ENCODE measurements around the gene ULBP1.
"Not testable (repeated sequence)": the region's sequence is repeated elsewhere in the genome, so short reads cannot be mapped to it uniquely, and the experiment has no call there.

ULBP1 gene

DNA sequence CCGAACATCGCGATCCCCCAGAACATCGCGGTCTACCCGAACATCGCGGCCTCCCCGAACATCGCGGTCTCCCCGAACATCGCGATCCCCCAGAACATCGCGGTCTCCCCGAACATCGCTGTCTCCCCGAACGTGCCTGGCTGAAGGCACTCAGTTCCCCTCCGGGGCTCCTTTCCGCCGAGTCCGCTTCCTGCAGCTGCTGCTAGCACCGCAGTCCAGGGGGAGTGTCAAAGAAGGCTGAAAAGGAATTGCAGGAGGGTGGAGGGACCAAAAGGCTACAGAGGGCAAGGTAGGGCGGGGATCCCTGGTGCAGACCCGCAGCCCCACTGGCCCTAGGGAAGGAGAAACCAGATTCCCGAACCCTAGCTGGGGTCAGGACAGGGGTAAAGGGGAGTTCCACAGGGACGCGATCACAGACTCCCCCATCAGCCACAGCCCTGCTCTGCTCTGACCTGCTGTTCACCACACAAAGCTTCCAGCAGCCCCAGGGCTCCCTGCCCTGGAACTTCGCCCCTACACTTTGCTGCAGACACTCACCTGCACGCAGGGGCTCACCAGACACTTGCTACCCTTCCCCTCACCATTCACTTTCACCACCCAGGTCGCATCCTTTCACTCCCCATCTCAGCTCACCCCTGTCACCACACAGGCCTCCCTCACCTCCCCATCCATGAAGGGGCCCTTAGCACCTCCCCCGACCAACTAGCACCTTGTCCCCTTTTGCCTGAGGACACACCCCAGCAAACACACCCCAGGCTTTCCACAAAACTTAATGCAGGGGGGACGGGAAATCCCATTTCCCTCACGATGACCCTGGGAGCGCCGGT lies 1.7 kb downstream of the ULBP1 start:
- Mint-ChIP-seq H3K27me3 (peaks cover 99% of the 10 kb centered on the region), H3K4me1 (peaks cover 30% of the 10 kb centered on the region), H3K9me3 (no peaks in the 10 kb centered on the region), H3K36me3 (no peaks in the 10 kb centered on the region), H3K27ac (no peak overlapping the region), H3K4me3 (peak overlapping the region; percentile 72)
- DNase-seq = peak; percentile 41
- CTCF ChIA-PET = no interaction called here

- H3K36me3 Mint-ChIP-seq, H3K4me3 Mint-ChIP-seq, DNase-seq, H3K9me3 Mint-ChIP-seq, CTCF ChIA-PET, H3K27ac Mint-ChIP-seq: not testable (repeated sequence)
- H3K4me1 Mint-ChIP-seq = peaks cover 30% of the 10 kb centered on the region
- peaks cover 99% of the 10 kb centered on the region for H3K27me3 Mint-ChIP-seq
These were observed 2.6 kb downstream of the ULBP1 start for GRCh38 chr6:149966319-149966718.

DNA sequence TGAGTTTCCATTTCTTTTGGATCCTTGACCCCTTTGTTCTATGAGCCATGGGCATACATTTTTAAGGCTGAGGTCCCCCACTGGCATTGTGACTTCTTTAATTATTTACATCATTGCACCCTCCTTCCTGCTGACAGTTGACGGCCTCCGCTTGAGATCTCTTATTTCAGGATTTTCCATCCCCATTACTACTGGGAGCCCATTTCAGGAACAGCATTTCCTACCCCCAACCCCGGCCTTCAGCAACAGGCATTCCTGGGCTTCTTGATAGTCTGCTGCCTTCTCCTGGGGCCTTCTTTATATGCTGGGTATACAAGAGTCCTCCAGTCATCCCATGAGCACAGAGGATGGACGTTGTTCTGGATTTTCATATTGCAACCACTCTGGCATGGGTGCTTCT lies 3.8 kb downstream of the ULBP1 start:
- DNase-seq = no peak
- H3K4me1 Mint-ChIP-seq = peaks cover 30% of the 10 kb centered on the region
- H3K4me3 Mint-ChIP-seq = no peak overlapping the region
- no peaks in the 10 kb centered on the region for H3K9me3 Mint-ChIP-seq
- peaks cover 96% of the 10 kb centered on the region for H3K27me3 Mint-ChIP-seq
- no peak overlapping the region for H3K27ac Mint-ChIP-seq
- H3K36me3 Mint-ChIP-seq = no peaks in the 10 kb centered on the region
- CTCF ChIA-PET = no interaction called here

DNA sequence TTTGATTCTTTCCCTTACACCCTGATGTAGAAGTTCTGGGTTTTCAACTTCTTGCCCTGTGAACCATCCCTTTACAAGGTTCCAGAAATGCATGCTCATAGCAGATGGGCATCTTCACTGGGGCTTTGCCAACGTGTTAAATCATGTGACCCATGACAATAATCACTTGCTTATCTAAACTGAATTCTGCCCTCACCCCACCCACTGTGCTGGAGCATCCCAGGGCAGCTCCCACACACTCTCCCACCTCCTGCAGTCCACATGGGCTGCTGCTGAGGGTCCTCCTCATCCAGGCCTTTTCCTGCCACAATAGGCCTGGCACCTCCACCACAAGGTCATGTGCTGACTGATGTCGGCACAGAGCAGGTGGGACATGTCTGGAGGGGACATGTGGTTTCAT lies 4.3 kb downstream of the ULBP1 start:
- DNase-seq, H3K27ac Mint-ChIP-seq, H3K9me3 Mint-ChIP-seq, CTCF ChIA-PET, H3K4me3 Mint-ChIP-seq, H3K36me3 Mint-ChIP-seq: not testable (repeated sequence)
- H3K4me1 Mint-ChIP-seq = peaks cover 28% of the 10 kb centered on the region
- H3K27me3 Mint-ChIP-seq = peaks cover 92% of the 10 kb centered on the region

DNA sequence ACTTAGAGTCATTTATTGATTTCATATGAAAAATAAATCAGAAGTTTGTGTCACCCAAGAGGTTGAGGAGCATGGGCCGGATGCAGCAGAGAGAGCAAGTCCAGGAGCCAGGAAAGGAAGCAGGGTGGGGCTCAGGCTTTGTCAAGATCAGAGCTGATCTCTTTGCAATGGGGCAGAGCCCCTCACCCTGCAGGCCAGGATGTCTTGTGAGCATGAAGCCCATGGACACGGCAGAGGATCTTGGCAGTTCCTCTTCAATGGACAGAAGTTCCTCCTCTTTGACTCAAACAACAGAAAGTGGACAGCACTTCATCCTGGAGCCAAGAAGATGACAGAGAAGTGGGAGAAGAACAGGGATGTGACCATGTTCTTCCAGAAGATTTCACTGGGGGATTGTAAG lies 5.2 kb downstream of the ULBP1 start:
- H3K4me1 Mint-ChIP-seq = peaks cover 19% of the 10 kb centered on the region
- CTCF ChIA-PET, DNase-seq, H3K36me3 Mint-ChIP-seq, H3K27ac Mint-ChIP-seq, H3K9me3 Mint-ChIP-seq, H3K4me3 Mint-ChIP-seq: not testable (repeated sequence)
- H3K27me3 Mint-ChIP-seq = peaks cover 87% of the 10 kb centered on the region

- no peaks in the 10 kb centered on the region for H3K9me3 Mint-ChIP-seq
- H3K4me3 Mint-ChIP-seq = no peak overlapping the region
- CTCF ChIA-PET = no interaction called here
- peaks cover 87% of the 10 kb centered on the region for H3K27me3 Mint-ChIP-seq
- no peaks in the 10 kb centered on the region for H3K36me3 Mint-ChIP-seq
- DNase-seq = no peak
- H3K4me1 Mint-ChIP-seq = peaks cover 14% of the 10 kb centered on the region
- H3K27ac Mint-ChIP-seq = no peak overlapping the region
These were observed 5.9 kb downstream of the ULBP1 start for GRCh38 chr6:149969635-149970034.

- H3K4me3 Mint-ChIP-seq, H3K36me3 Mint-ChIP-seq, H3K27ac Mint-ChIP-seq, H3K9me3 Mint-ChIP-seq, H3K4me1 Mint-ChIP-seq, CTCF ChIA-PET: not testable (repeated sequence)
- peaks cover 85% of the 10 kb centered on the region for H3K27me3 Mint-ChIP-seq
- DNase-seq = peak; percentile 34
These were observed 10.7 kb downstream of the ULBP1 start for GRCh38 chr6:149974394-149974793.

GRCh38 chr6:149974825-149975224 lies 11.1 kb downstream of the ULBP1 start:
- CTCF ChIA-PET = no interaction called here
- H3K27me3 Mint-ChIP-seq = peaks cover 82% of the 10 kb centered on the region
- no peaks in the 10 kb centered on the region for H3K36me3 Mint-ChIP-seq
- H3K4me3 Mint-ChIP-seq = no peak overlapping the region
- no peak overlapping the region for H3K27ac Mint-ChIP-seq
- H3K9me3 Mint-ChIP-seq = no peaks in the 10 kb centered on the region
- H3K4me1 Mint-ChIP-seq = peaks cover 2% of the 10 kb centered on the region
- DNase-seq = no peak

GRCh38 chr6:149975400-149975799 lies 11.7 kb downstream of the ULBP1 start:
- H3K4me1 Mint-ChIP-seq = peaks cover 2% of the 10 kb centered on the region
- no peaks in the 10 kb centered on the region for H3K9me3 Mint-ChIP-seq
- peaks cover 76% of the 10 kb centered on the region for H3K27me3 Mint-ChIP-seq
- H3K36me3 Mint-ChIP-seq = no peaks in the 10 kb centered on the region
- no peak for DNase-seq
- no peak overlapping the region for H3K4me3 Mint-ChIP-seq
- CTCF ChIA-PET = no interaction called here
- no peak overlapping the region for H3K27ac Mint-ChIP-seq

DNA sequence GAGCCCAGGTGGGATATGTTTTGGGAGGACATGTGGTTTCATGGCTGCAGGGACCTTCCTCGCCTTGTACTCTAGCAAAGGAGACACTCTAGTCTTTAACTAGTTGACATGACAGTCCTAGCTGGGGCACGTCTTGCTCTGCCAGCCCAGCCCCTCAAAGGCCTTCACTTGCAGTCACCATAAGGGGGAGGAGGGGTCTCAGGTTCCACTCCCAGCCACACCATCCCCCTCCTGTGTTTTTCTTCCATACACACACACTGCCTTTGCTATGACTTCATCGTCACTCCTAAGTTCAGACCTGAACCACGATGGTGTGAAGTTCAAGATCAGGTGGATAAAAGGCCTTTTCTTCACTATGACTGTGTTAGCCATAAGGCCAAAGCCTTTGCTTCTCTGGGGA lies 13.5 kb downstream of the ULBP1 start:
- Mint-ChIP-seq H3K4me3 (no peak overlapping the region), H3K4me1 (peaks cover 2% of the 10 kb centered on the region), H3K36me3 (no peaks in the 10 kb centered on the region), H3K27ac (no peak overlapping the region), H3K9me3 (no peaks in the 10 kb centered on the region), H3K27me3 (peaks cover 78% of the 10 kb centered on the region)
- DNase-seq = no peak
- CTCF ChIA-PET = no interaction called here

DNA sequence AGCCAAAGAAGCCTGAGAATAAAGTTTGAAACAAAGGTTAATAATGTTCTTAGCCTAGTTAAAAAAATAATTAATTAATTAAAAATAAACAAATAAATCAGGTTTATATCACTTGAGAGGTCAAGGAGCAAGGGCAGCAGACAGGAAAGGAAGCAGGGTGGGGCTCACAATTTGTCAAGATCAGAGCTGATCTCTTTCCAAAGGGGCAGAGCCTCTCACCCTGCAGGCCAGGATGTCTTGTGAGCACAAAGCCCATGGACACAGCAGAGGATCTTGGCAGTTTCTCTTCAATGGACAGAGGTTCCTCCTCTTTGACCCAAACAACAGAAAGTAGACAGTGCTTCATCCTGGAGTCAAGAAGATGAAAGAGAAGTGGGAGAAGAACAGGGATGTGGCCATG lies 14.9 kb downstream of the ULBP1 start:
- DNase-seq = no peak
- H3K36me3 Mint-ChIP-seq = no peaks in the 10 kb centered on the region
- H3K27ac Mint-ChIP-seq = no peak overlapping the region
- CTCF ChIA-PET = no interaction called here
- no peaks in the 10 kb centered on the region for H3K9me3 Mint-ChIP-seq
- H3K27me3 Mint-ChIP-seq = peaks cover 87% of the 10 kb centered on the region
- peaks cover 6% of the 10 kb centered on the region for H3K4me1 Mint-ChIP-seq
- no peak overlapping the region for H3K4me3 Mint-ChIP-seq

DNA sequence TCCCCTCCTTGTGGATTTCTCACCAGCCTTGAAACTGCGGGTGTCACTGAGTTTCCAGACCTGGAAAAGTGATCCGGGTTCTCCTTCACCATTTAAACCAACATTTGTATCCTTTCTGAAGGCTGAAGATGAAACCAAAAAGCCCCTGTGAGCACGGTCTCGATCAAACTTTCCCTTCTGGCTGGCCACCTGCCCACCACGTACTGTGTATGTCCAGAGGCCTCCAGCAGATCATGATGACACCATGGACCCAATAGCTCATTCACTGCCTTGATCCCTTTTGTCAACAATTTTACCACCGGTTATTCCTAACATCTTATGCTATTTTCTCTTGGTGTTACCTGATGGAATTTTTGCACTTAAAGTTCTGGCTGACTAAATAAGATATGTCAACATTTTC lies 15.6 kb downstream of the ULBP1 start:
- Mint-ChIP-seq H3K27me3 (peaks cover 87% of the 10 kb centered on the region), H3K4me1 (peaks cover 4% of the 10 kb centered on the region), H3K9me3 (no peaks in the 10 kb centered on the region), H3K36me3 (no peaks in the 10 kb centered on the region), H3K27ac (no peak overlapping the region), H3K4me3 (no peak overlapping the region)
- no peak for DNase-seq
- CTCF ChIA-PET = no interaction called here

GRCh38 chr6:149983145-149983544 lies 19.4 kb downstream of the ULBP1 start:
- H3K27ac Mint-ChIP-seq = no peak overlapping the region
- peaks cover 2% of the 10 kb centered on the region for H3K9me3 Mint-ChIP-seq
- DNase-seq = no peak
- H3K4me1 Mint-ChIP-seq = peaks cover 4% of the 10 kb centered on the region
- H3K27me3 Mint-ChIP-seq = peaks cover 88% of the 10 kb centered on the region
- CTCF ChIA-PET = interaction anchor here (0.6 kb wide), 1 partner anchor 24 kb away, joined by 3 read pairs; no protein-coding TSS in a partner anchor
- H3K36me3 Mint-ChIP-seq = peaks cover 2% of the 10 kb centered on the region
- no peak overlapping the region for H3K4me3 Mint-ChIP-seq

GRCh38 chr6:149984773-149985172 lies 21.0 kb downstream of the ULBP1 start:
- no peak for DNase-seq
- Mint-ChIP-seq H3K27ac (no peak overlapping the region), H3K27me3 (peaks cover 92% of the 10 kb centered on the region), H3K36me3 (peaks cover 4% of the 10 kb centered on the region), H3K9me3 (peaks cover 8% of the 10 kb centered on the region), H3K4me1 (peaks cover 18% of the 10 kb centered on the region), H3K4me3 (no peak overlapping the region)
- CTCF ChIA-PET = no interaction called here

DNA sequence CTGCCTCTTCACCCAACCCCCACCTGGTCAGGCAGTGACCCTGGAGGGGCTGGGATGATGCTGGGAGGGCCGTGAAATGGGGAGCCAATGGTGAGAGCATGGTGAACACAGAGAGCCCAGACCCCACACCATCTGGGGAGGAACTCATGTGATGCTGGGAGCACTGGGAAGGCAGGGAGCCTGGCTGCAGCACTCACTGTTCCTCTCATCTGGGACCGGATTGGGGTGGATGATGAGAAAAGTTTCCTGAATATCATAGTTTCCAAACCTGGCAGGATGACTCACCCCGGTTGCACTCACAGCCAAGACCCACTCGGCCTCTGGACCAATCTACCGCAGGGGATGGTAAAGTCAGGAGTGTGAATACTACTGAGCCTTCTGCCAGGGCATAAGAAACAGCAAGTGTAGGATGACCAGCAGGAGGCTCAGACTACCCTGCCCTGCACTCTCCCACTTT lies 21.8 kb downstream of the ULBP1 start:
- H3K36me3 Mint-ChIP-seq = peaks cover 6% of the 10 kb centered on the region
- H3K4me3 Mint-ChIP-seq = no peak overlapping the region
- H3K27ac Mint-ChIP-seq = no peak overlapping the region
- H3K4me1 Mint-ChIP-seq = peaks cover 26% of the 10 kb centered on the region
- CTCF ChIA-PET = no interaction called here
- DNase-seq = no peak
- H3K9me3 Mint-ChIP-seq = peaks cover 8% of the 10 kb centered on the region
- peaks cover 99% of the 10 kb centered on the region for H3K27me3 Mint-ChIP-seq

Data from activated naive CD4-positive, alpha-beta T cell treated with anti-CD3 and anti-CD28 coated beads, Interleukin-2, amount 10 ng/mL, durations not matched to agents 7 days and 5 days (primary cell).